ENCODE measurements around the gene SIRPG.

Gene SIRPG

DNA sequence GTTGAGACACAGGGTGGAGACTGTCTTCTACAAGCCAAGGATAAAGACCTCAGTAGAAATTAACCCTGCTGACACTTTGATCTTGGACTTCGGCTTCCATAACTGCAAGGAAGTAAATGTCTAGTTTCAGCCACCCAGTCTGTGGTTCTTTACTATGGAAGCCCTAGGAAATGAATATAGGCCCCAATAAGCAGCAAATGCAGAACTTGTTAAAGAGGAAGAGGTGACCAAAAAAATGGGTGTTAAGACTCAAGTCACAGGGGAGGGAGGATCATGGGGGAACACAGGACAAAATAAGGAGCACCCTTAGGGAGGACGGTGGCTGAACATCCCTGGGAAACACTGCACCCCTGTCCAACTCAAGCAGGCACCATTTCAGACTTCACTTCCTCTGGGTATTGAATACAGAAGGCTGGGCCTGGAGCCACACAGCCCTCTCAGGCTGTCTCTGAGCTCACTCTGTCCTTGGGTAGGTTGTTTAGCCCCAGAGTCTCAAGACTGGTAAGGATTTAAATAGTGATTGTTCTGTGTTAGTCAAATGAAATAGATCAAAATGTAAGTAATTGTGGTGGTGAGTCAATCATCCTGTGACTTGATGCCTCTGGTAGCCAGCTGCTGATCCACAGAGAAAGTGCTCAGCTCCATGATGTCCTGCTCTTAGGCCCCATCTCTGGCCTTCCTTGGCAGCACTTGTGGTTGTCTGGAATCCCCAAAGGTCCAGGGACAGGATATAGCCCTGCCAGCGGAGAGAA, 69.6 kb downstream of the SIRPG start:
- no peak for DNase-seq

DNA sequence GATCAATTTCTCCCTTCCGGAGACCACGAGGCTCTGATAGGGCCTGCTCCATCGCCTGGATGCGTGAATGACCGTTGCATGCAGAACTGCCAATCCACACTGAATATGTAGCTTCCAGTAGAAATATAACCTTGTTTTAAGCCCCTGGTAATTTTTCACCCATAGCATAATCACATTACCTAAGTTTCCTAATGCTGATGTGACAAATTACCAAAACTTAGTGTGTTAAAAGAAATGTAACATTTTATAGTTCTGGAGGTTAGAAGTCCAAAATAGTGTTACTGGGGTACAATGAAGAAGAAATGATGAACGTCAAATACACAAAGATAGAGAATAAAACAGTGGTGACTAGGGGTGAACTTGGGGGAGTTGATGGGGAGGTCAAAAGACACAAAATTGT, 78.1 kb downstream of the SIRPG start:
- no peak for DNase-seq
